Glomerular visceral epithelial cell (primary cell): ENCODE measurements around the gene CDT1.
A peak's percentile ranks its signal among the peaks of the same experiment; 100 is the strongest.

Source experiments
- DNase-seq: peaks from one replicate; pipeline ENCODE4 v3.0.0-alpha.2; 2016; ENCODE audit errors: extremely low spot score

CDT1 gene

DNA sequence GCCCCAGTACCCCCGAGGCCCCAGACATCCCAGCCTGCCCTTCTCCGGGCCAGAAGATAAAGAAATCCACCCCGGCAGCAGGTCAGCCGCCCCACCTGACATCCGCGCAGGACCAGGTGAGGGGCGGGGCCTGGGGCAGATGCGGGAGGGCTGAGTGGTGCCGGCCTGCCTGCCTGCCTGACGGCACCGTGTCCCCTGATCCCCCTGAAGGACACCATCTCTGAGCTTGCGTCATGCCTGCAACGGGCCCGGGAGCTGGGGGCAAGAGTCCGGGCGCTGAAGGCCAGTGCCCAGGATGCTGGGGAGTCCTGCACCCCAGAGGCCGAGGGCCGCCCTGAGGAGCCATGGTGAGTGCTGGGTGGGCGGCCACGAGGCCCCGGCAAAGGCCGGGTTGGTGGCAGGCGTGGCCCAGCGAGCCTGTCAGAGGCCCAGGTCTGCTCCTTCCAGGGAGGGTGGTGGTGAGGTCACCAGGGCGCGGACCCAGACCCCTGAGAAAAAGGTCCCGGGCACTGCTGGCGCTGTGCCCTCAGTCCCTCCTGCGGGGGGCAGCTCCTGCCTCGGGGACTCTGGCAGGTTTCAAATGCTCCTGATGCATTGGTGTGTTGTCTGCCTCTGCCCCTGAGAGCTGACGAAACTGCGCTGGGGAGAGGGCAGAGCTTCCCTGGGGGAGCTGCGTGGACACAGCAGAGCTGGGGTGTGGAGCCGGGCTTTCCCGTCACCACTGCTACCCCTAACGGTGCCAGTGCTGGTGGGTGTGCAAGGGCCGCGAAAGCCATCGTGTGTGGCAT is 1.2 kb downstream of the CDT1 start:
- DNase-seq, result peak; percentile 31

DNA sequence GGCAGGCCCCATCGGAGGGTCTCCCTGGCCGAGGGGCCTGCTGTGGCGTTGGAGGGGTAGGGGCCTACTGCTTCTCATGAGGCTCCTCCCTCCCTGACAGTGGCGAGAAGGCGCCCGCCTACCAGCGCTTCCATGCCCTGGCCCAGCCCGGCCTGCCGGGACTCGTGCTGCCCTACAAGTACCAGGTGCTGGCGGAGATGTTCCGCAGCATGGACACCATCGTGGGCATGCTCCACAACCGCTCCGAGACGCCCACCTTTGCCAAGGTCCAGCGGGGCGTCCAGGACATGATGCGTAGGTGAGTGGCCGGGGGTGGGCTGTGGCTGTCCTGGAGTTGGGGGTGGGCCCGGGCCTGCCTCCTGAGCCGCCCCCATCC is 1.7 kb downstream of the CDT1 start:
- no peak for DNase-seq

DNA sequence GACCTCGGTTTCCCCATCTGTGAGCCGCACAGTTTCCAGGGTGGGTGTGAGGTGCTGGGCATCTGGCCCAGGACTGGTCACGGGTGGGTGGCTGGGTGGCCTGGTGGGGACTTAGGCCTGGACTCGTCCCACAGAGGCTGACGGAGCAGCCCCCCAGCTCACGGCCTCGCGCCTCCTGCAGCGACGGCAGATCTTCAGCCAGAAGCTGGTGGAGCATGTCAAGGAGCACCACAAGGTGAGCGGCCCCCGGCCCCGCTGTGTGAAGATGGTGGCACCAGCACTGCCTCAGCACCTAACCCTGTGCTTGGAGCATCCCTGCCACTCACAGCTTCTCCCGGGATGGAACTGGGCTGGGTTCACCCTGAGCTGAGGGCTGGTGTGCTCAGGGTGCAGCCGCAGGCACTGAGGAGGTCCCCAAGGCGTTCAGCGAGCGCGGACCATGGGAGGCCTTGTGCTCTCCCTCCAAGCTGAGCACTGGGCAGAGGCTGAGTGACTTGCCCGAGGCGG is 2.4 kb downstream of the CDT1 start:
- no peak for DNase-seq

DNA sequence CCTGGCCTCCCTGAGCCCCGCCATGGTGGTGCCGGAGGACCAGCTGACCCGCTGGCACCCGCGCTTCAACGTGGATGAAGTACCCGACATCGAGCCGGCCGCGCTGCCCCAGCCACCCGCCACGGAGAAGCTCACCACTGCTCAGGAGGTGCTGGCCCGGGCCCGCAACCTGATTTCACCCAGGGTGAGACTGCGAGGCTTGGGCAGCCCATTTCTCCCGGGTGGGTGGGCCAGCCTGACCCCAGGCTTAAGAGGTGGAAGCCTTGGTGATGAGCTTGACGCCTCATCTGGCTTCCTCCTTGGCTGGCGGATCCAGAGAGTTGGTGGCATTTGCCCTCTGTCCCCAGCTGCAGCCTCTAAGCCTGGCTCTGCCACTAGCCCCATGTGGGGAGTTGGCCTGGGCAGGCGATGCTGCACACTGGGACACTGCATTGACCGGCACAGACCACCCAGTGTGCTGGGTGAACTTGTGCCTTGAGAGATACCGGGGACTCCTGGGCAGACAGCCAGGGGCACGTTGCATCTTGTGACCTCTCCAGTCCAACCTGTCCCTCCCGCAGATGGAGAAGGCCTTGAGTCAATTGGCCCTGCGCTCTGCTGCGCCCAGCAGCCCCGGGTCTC is 3.0 kb downstream of the CDT1 start:
- no peak for DNase-seq

DNA sequence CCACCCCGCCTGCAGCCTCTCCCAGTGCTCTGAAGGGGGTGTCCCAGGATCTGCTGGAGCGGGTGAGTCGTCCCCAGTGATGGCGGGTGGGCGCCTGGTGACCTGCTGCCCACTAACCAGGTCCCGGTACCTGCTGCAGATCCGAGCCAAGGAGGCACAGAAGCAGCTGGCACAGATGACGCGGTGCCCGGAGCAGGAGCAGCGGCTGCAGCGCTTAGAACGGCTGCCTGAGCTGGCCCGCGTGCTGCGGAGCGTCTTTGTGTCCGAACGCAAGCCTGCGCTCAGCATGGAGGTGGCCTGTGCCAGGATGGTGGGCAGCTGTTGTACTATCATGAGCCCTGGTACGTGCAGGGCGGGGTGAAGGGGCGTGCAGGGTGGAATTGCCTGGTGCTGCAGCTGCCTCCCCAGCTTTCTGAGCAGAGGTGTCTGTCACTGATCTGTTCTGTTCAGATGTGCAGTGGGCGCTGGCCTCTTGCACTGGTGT is 3.6 kb downstream of the CDT1 start:
- DNase-seq, result no peak

DNA sequence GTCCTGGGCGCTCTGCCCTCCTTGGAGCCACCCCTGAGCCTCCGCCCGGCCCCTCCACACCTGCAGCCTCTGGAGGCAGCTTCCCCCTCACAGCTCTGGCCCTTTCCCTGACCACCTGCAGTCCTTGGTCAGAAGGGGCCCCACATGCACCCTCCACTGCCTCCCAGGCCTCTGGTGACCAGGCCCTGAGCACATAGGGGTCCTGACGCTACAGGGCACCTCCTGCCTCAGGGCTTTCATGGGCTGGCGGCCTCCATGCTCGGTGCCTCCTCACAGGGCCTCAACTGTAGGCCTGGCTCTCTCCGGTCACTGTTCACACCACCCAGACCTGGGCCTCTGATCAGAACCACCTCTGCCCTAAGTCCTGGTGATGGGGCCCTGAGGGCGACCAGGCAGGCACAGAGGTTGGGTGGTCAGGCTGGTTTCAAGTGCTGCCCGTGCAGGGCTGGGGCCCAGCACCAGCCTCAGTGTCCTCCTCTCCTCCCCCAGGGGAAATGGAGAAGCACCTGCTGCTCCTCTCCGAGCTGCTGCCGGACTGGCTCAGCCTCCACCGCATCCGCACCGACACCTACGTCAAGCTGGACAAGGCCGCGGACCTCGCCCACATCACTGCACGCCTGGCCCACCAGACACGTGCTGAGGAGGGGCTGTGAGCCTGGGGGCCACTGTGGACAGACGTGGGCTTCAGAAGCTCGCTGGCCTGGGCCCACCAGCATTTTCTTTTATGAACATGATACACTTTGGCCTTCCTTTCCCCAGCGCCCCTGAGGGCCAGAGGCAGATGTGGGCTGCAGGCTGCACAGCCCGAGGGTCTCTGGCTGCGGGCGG is 4.3 kb downstream of the CDT1 start:
- no peak for DNase-seq

DNA sequence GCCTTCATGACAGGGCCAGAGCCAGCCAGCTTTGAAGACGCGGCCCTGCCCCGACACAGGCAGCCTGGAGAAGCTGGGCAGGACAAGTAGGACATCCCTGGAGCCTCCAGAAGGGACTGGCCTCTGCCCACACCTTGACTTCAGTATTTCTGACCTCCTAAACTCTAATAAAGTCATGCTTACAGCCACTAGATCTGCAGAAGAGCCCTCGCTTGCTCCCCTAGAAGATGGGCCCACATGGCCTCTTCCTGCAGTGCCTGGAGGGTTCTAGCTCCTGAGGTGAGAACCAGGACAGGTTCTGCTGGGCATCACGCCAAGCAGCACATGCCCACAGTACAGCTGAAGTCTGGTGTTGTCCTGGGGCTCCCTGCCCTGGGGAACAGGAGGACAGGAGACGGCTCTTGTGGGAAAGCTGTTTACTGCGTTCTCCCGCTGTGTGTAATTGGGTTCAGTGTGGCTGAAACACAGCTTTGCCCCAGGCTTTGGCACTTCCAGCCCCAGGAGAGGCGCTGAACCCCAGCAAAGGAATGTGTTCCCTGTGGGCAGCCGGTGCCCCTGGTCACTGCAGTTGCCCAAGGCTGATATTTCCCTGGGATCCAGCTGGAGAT is 5.6 kb downstream of the CDT1 start:
- DNase-seq, result peak; percentile 30

DNA sequence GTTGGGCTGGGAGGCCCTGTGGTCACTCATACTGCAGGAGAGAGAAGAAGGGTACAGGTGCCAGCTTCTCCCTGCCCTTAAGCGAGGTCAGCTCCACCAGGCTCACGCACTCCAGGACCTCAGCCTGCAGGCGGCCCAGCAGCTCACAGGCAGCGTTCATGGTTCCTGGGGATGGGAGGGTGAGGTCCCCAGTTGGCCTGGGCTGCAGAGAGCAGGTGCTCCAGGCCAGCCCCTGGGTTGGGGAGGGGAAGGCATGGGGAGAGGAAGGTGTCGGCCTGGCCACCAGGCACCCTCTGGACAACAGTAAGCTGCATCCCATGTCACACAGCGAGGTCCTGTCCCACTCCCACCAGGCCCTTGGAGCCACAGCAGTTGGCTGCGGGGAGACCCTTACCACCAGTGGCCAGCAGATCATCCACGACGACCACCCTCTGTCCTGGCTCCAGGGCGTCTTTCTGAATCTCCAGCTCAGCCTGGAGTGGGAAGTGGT is 6.1 kb downstream of the CDT1 start:
- peak; percentile 24 for DNase-seq

DNA sequence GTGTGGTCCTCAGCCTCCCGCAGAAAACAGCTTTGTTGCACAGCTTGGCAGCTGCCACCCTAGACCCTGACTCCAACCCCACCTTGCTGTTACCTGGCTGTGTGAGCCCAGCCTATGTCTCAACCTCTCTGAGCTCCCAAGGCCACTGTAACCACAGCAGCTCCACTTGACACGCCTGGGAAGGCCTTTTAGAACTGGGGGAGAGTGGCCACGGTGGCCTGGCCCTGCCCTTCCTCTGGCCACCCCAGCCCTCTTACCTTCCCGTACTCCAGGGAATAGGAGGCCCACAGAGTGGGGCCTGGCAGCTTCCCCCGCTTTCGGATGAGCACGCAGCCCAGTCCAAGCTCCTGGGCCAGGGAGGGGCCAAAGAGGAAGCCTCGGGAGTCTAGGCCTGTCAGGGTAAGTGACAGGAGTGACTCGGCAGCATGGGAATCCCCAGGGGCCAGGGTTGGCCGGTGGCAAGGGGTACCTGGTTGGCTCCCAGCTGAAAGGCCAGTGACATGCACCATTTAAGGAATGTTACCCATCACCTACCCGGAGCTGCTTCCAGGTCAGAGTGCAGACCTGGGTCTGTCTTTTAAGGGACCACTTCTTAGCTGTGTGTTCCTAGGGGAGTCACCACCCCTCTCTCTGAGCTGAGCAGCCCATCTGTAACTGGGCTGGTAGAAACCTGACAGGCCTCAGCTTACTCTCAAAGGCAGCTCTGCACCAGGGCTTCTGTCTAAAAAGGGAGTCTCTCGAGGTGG is 6.8 kb downstream of the CDT1 start:
- DNase-seq, result peak; percentile 27

DNA sequence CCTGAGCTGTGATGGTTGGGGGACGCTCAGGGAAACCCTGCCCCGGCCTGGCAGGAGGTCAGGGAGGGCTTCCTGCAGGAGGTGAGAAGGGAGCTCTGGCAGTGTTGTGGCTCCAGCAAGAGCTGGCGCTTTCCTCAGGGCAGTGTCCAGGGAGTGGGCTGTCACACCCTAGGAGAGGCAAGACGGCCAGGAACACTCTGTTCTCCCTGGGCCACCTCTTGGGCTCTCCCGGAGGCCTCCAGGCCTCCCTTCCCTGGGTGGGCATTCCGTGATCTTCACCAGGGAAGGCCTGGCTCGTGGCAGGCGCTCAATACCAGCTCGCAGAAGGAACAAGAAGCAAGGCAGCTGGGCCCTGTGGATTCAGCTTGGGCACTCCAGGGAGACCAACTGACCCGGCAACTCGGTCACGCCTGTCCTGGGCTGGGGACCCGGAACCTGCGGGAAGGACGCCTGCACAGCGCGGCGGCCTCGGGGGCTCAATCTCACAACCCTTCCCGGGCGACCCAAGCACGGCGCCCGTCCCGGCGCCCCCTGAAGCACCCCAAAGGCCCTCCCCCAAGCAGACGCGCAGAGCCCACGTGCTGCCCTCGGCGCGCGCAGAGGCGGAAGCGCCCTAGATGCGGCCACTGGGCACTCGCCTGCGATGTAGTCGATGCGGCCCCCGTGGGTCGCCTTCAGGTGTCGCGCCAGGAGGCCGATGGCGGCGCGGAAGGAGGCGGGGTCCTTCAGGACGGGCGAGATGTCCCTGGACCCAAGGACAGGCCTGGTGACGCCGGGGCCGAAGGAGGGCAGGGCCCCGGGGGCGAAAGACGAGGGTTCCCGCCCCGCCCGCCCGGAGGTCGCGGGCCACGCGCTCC is 7.6 kb downstream of the CDT1 start:
- DNase-seq, result peak; percentile 82

DNA sequence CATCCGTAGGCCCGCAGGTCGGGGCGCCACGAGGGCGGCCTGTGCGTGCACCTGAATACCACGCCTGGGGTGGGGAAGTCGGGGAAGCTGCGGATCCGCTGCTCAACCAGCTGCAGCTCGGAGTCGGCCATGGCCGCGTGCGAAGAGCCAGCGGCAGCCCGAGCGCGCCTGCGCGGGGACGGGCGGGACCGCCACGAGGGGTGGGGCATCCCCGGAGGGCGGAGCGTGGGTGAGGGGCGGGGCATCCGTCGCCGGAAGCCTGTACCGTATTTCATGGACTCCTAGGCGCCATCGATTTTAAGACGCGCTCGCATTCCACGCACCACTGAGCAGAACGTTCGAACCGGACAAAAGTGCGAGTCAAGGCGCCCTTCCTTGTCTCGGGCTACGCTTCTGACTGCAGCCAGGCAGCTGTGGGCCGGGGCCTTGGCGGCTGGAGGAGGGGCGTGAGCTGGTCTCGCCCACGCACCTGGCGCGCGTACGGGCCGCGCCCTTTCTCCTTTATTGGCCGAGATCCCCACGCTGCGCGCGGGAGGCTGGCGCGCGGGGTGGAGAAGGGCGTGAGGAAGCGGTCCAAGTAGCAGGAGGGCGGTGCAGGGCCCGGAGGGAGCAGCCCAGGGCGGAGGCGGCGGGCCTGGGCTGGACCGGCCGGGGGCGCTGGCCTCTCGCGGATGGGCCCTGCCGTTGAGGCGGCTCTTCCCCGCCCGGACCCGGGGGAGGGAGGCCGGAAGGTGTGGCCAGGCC is 8.4 kb downstream of the CDT1 start, which contains the start of gene APRT:
Gene APRT, minus strand, starts transcription at position 160 of the 744 bp plus-strand sequence. Its CDS starts 29 bp downstream, at position 131.
- peak; percentile 91 for DNase-seq

DNA sequence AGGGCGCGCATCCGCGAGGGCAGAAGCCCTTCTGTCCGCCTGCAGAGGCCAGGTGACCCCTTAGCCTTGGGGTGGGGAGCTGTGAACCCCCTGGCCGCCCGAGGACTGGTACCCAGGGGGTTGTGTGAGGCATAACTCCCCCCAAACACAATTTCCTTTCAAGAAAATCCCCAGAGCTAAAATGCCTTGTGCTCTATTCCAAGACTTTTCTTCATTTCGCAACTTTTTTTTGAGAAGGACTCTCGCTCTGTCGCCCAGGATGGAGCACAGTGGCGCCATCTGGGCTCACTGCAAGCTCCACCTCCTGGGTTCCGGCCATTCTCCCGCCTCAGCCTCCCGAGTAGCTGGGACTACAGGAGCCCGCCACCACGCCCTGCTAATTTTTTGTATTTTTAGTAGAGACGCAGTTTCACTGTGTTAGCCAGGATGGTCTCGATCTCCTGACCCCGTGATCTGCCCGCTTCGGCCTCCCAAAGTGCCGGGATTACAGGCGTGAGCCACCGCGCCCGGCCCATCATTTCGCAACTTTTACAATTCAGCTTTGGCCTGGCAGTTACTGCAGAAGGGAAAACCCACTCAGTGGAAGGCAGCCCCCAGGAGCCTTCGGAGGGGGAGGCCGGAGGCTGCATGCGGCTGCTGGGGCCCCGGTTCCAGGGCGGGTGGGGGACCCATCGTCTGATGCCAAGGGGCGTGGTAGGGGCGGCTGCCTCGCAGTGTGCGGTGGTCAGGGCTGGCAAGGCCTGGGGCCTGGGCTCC is 9.1 kb downstream of the CDT1 start:
- DNase-seq, result no peak

DNA sequence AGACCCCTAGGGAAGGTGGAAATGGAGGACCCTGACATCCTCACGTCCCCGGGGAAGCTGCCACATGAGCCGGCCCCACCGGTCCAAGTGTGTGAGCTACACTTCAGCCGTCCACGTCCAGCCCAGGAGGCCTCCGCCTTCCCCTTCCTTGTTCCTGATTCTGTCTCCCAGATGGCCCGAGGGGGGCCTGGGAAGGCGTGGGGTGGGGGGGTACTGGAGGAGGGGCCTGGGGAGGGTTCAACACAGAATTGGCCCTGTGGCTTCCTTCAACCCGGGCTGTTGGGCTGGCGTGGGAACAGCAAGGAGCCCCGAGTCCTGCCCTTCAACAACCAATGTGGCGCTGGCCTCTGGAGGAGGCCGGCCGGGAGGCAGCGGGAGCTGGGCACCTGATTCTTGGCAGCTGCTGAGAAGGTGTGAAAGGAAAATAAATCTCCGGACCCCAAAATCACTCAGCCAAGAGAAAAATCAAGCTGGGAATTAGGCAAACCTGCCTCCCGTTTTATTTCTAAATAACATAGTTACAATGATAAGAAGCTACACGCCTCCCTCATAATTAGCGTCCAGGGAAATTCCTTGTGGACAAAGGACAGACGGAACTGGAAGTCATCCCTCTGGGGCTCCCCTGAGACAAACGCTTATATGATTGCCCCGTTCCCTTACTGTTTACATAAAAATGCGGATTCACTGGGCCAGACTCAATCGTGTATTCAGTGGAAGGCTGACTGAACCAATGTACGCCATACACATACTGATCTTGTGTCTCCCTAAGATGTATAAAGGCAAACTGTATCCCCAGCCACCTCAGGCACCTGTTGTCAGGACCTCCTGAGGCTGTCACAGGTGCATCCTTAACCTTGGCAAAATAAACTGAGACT is 9.9 kb downstream of the CDT1 start:
- DNase-seq, result no peak

DNA sequence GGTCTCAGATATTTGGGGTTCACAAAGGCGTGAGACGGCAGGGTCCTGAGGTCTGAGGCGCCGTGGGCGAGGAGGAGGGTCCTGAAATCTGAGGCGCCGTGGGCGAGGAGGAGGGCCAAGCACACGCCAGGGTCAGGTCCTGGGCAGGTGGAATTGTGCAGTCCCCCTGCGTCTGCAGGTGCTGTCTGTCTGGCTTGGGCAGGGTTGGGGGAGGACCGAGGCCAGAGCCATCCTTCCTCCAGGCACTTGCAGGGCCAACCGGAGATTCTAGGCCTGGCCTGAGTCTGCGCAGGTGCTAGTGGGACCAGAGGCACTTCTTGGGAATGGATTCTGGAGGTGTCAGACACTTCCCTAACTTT is 10.5 kb downstream of the CDT1 start:
- no peak for DNase-seq

DNA sequence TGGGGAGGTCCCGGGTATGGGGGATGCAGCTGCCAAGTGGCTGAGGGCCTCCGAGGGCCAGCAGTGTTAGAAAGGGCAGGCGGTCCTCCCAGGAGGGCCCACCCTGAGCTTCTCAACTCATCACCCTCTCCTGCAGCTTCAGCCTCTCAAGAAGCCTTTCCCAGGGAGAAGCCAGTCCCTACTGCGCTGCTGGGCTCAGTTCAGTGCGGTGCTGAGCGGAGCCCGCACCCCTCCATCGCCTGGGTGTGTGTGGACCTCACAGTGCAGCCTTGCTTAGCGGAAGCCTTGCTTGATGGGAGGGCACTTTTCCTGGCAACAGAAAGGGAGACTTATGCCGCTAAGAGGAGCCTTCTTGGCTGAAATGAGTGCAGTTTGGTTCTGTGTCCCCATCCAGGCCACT is 11.6 kb downstream of the CDT1 start:
- DNase-seq, result no peak

DNA sequence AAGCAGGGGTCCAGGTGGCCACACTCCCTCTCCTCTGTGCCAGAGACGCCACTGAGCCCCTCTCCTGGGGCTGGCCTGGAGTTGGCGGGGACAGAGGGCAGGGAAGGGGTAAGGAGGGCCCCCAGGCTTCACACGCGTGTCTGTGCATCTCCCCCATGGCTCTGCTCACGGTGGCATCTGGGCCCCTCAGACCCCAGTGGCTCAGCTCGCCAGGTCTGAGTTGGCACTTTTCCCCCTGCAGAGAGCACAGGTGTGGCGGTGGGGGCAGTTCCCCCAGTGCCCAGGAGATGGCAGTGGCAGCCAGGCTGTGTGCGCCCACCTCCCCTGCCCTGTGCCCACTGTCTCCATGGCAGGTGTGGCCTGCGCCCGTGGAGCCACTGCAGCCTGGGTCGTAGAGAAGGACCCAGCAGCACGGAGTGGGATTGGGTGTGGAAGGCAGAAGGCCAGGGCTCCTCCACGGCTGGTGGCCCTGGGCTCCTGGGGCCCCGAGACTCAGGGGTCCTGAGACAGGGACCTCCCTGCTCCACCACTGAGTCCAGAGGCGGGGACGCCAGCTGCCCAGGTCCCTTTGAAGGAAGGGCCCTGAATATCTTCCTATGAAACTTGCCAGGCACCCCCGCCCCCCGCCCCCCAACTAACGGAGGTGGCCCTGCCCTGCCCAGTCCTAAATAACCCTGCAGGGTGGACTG is 12.5 kb downstream of the CDT1 start:
- DNase-seq, result peak; percentile 45
